Body of pancreas (tissue), 4 donors: ENCODE results near the gene KIAA0232. TPM values are rescaled to one million over a fixed set of nuclear protein-coding genes. Genes with fewer than 3 reads are reported as not detected.

Experiments used
- ATAC-seq: fragments of 150-250 bp; one replicate; pipeline ENCODE4 v1.9.1; 2016
- DNase-seq, 4 donors: peaks; one replicate each; pipeline ENCODE4 v3.0.0-alpha.2; 2019
- H3K27ac ChIP-seq, 4 donors: fragments of 200-600 bp; sonication (generic); 1 replicate in 3 of 4; 2 replicates in 1 of 4; pipeline versions ENCODE4 v1.5.1 to v1.6.1; 2016 to 2019; ENCODE audit warnings: mild to moderate bottlenecking in 1 of 4, mixed read lengths in 1 of 4, moderate library complexity in 1 of 4
- H3K27me3 ChIP-seq, 2 donors: fragments of 200-600 bp; sonication (generic); one replicate each; pipeline ENCODE4 v1.6.0; 2016; ENCODE audit warnings: mild to moderate bottlenecking in 1 of 2
- H3K36me3 ChIP-seq, 2 donors: fragments of 200-600 bp; sonication (generic); replicated peaks in 1 of 2; 2 replicates each; pipeline ENCODE4 v1.5.1; 2016; ENCODE audit warnings: low read depth in 2 of 2; ENCODE audit not compliant: insufficient read depth in 1 of 2
- H3K4me1 ChIP-seq: fragments of 200-600 bp; sonication (generic); one replicate; pipeline ENCODE4 v1.6.0; 2016
- H3K4me3 ChIP-seq, 2 donors: fragments of 200-600 bp; sonication (generic); 1 replicate in 1 of 2; 2 replicates in 1 of 2; pipeline ENCODE4 v1.5.1; 2016 to 2019
- H3K9me3 ChIP-seq, 3 donors: fragments of 200-600 bp; sonication (generic); 1 replicate in 2 of 3; 2 replicates in 1 of 3; pipeline ENCODE4 v1.5.1; 2016
- CTCF ChIP-seq, 7 experiments: fragments of 450-650 bp in 4 of 7; fragments of 200-600 bp in 3 of 7; sonication (generic) in 3 of 7; IDR thresholded peaks; one replicate each; pipeline ENCODE4 v1.5.1; 2016 to 2019; ENCODE audit warnings: antibody characterized with exemption in 7 of 7
- POLR2A ChIP-seq, 3 donors: fragments of 450-650 bp; IDR thresholded peaks; one replicate each; pipeline ENCODE4 v1.6.1; 2016; ENCODE audit warnings: antibody characterized with exemption in 3 of 3, mild to moderate bottlenecking in 2 of 3
- WGBS, 2 donors: methylation state at CpG; one replicate each; pipeline ENCODE4 v1.1.5; 2017; 5-methylcytosine and 5-hydroxymethylcytosine counted together
- intact Hi-C: fragments of 100-400 bp; cut with DNase I; formaldehyde crosslinking; loops from one replicate; pipeline ENCODE4 v1.15.1; 2023
- total RNA-seq, 2 donors: library from RNA; depleted of rRNA; stranded (reverse); fragments of >200 nt; gene quantifications; one replicate each; pipeline ENCODE4 v1.1.0, GENCODE V29; 2016

The KIAA0232 gene
- total RNA-seq, 2 donors from 2014 or later, result 9.6 to 15.0 TPM

- DNase-seq, result peak; percentile 68 to 83 (median 82)
- intact Hi-C loops, result no loop called here
- 18 to 42% methylated on average over 5 to 11 of the region's 11 CpGs for WGBS, 2 donors
- ATAC-seq, result peak; percentile 76
- Histone ChIP-seq H3K36me3 (no peaks in the 10 kb centered on the region), H3K9me3 (no peaks in the 10 kb centered on the region), H3K27ac (peak overlapping the region; percentile 68 to 85 (median 78)), H3K4me1 (peaks cover 36% of the 10 kb centered on the region), H3K27me3 (no peaks in the 10 kb centered on the region), H3K4me3 (no peak overlapping the region)
- no peak for TF ChIP-seq CTCF (IDR thresholded peaks at IDR 0.05)
- peak; percentile 16 to 66 (median 64) for TF ChIP-seq POLR2A (IDR thresholded peaks at IDR 0.05)
Measured at GRCh38 chr4:6747294-6748051, 35.1 kb upstream of the KIAA0232 start.

- H3K4me3 ChIP-seq, result no peak overlapping the region
- peak overlapping the region in 3 of 4 donors; percentile 73 to 85 (median 82) for H3K27ac ChIP-seq
- no peak for ATAC-seq
- peaks cover 36% of the 10 kb centered on the region for H3K4me1 ChIP-seq
- no peaks in the 10 kb centered on the region for H3K36me3 ChIP-seq
- WGBS, 2 donors, result 77 to 88% methylated on average over 5 to 9 of the region's 9 CpGs
- TF ChIP-seq POLR2A (IDR thresholded peaks at IDR 0.05) (no peak), CTCF (IDR thresholded peaks at IDR 0.05) (no peak)
- H3K9me3 ChIP-seq, result no peaks in the 10 kb centered on the region
- intact Hi-C loops, result no loop called here
- no peak for DNase-seq
- H3K27me3 ChIP-seq, result no peaks in the 10 kb centered on the region
Measured at GRCh38 chr4:6748286-6748685, 34.2 kb upstream of the KIAA0232 start.

GRCh38 chr4:6749340-6750171, 33.0 kb upstream of the KIAA0232 start:
- Histone ChIP-seq H3K9me3 (no peaks in the 10 kb centered on the region), H3K36me3 (no peaks in the 10 kb centered on the region), H3K4me3 (no peak overlapping the region), H3K27ac (peak overlapping the region; percentile 47 to 85 (median 73)), H3K27me3 (no peaks in the 10 kb centered on the region), H3K4me1 (peaks cover 36% of the 10 kb centered on the region)
- ATAC-seq, result peak; percentile 45
- 47 to 55% methylated on average over 13 to 25 of the region's 25 CpGs for WGBS, 2 donors
- intact Hi-C loops, result no loop called here
- TF ChIP-seq POLR2A (IDR thresholded peaks at IDR 0.05) (peak in 2 of 3 donors; percentile 36), CTCF (IDR thresholded peaks at IDR 0.05) (no peak)
- peak; percentile 56 to 78 (median 66) for DNase-seq

- no peak overlapping the region for H3K4me3 ChIP-seq
- TF ChIP-seq POLR2A (IDR thresholded peaks at IDR 0.05) (no peak), CTCF (IDR thresholded peaks at IDR 0.05) (no peak)
- H3K27ac ChIP-seq, result no peak overlapping the region
- H3K27me3 ChIP-seq, result no peaks in the 10 kb centered on the region
- intact Hi-C loops, result no loop called here
- H3K36me3 ChIP-seq, result no peaks in the 10 kb centered on the region
- 68 to 74% methylated on average over 7 to 21 of the region's 23 CpGs for WGBS, 2 donors
- DNase-seq (no peak), ATAC-seq (no peak)
- no peaks in the 10 kb centered on the region for H3K9me3 ChIP-seq
- peaks cover 36% of the 10 kb centered on the region for H3K4me1 ChIP-seq
Measured at GRCh38 chr4:6750286-6751221, 32.0 kb upstream of the KIAA0232 start.
